ENCODE measurements around the gene OBSCN. TPM values are rescaled to one million over a fixed set of nuclear protein-coding genes. Genes with fewer than 3 reads are reported as not detected.
A peak's percentile ranks its signal among the peaks of the same experiment; 100 is the strongest.

OBSCN gene
- total and polyA plus RNA-seq, 2 experiments from 2014 or later, result 1.1 to 5.2 TPM

DNA sequence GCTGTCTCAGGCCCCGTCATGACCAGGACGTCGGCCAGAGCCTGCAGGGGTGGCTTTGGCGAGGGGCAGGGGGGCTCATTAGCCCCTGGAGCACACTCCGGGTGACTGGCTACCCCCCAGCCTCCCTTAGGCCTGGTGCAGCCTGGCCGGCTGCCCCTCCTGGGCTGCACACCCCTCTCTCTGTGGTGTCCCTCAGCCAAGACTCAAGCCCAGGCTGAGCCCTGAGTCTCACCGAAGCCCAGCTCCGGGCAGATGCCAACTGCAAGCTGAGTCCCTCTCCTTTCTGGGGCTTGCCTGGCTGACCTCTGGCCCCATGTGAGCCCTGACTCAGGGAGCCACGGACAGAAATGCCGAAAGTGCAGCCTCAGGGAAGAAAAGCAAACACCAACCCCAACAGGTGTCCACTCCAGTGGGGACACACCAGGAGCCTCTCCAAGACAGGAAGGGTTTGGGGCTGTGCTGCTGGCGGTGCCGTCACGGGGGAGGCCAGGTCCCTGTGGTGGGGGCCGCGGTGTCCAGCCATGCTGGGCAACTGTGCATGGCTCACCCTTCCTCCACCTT, 47.6 kb upstream of the OBSCN start:
- Histone ChIP-seq H3K36me3 (ENCODE audit: low read depth) (no peaks in the 10 kb centered on the region), H3K27me3 (replicated peaks; ENCODE audit: insufficient read depth) (no peaks in the 10 kb centered on the region), H3K9me2 (ENCODE audit: insufficient read depth) (no peaks in the 10 kb centered on the region), H3K4me1 (ENCODE audit: insufficient read depth) (peaks cover 23% of the 10 kb centered on the region; the same call in 1 of the 2 replicates), H3K4me2 (ENCODE audit: unreplicated experiment) (no peak overlapping the region), H2AFZ (no peak overlapping the region), H3K9me3 (ENCODE audit: low read depth) (no peaks in the 10 kb centered on the region), H3K27ac (no peak overlapping the region), H3K4me3 (no peak overlapping the region), H3K79me2 (ENCODE audit: insufficient read depth) (no peaks in the 10 kb centered on the region), H3F3A (ENCODE audit: insufficient read depth) (no peaks in the 10 kb centered on the region), H3K9ac (no peak overlapping the region), H4K20me1 (ENCODE audit: insufficient read depth) (no peaks in the 10 kb centered on the region)
- TF ChIP-seq EZH2phosphoT487 (IDR thresholded peaks at IDR 0.05; ENCODE audit: insufficient read depth, low read depth) (no peak), EZH2 (IDR thresholded peaks at IDR 0.05; ENCODE audit: insufficient read depth, poor library complexity, severe bottlenecking) (no peak)
- in situ Hi-C loops (cut with MboI), result no loop called here
- no peak for DNase-seq
- 78 to 82% methylated on average over 10 to 15 of the region's 15 CpGs for WGBS, 2 experiments (ENCODE audit: low coverage in 1 of 2, low lambda C conversion rate in 2 of 2, missing lambda C conversion rate in 2 of 2)

GRCh38 chr1:228161362-228161761, 46.5 kb upstream of the OBSCN start:
- H3K4me3 ChIP-seq, result no peak overlapping the region
- H3K27me3 ChIP-seq (replicated peaks; ENCODE audit: insufficient read depth), result no peaks in the 10 kb centered on the region
- H3K4me1 ChIP-seq (ENCODE audit: insufficient read depth), result peaks cover 23% of the 10 kb centered on the region; the same call in 1 of the 2 replicates
- no peak overlapping the region for H2AFZ ChIP-seq
- no peaks in the 10 kb centered on the region for H3K9me2 ChIP-seq (ENCODE audit: insufficient read depth)
- peaks cover 2% of the 10 kb centered on the region for H3K79me2 ChIP-seq (ENCODE audit: insufficient read depth)
- DNase-seq, result peak; percentile 35
- TF ChIP-seq EZH2phosphoT487 (IDR thresholded peaks at IDR 0.05; ENCODE audit: insufficient read depth, low read depth) (no peak), EZH2 (IDR thresholded peaks at IDR 0.05; ENCODE audit: insufficient read depth, poor library complexity, severe bottlenecking) (no peak)
- H3F3A ChIP-seq (ENCODE audit: insufficient read depth), result no peaks in the 10 kb centered on the region
- no peak overlapping the region for H3K4me2 ChIP-seq (ENCODE audit: unreplicated experiment)
- H3K36me3 ChIP-seq (ENCODE audit: low read depth), result no peaks in the 10 kb centered on the region
- in situ Hi-C loops (cut with MboI), result no loop called here
- H3K9ac ChIP-seq, result no peak overlapping the region
- no peak overlapping the region for H3K27ac ChIP-seq
- no peaks in the 10 kb centered on the region for H4K20me1 ChIP-seq (ENCODE audit: insufficient read depth)
- 38 to 43% methylated on average over 6 to 7 of the region's 7 CpGs for WGBS, 2 experiments (ENCODE audit: low coverage in 1 of 2, low lambda C conversion rate in 2 of 2, missing lambda C conversion rate in 2 of 2)
- H3K9me3 ChIP-seq (ENCODE audit: low read depth), result no peaks in the 10 kb centered on the region

DNA sequence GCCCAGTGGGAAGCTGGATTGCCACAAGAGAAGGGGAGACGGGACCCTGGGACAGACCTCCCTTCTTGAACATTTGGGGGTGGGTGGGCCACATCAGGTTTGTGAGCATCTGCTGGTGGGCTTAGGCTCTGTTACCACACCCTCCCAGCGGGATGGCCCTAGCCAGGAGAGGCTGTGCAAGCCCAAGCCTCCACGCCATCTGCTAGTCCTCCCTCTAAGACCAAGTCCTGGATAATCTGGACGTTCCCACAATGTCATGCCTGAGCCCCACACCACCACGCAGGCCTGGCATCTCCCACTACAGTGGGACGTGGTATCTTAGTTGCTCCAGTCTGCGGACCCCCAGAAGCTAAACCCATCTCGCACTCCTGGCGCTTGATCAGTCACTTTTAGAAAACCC, 46.0 kb upstream of the OBSCN start:
- H2AFZ ChIP-seq, result no peak overlapping the region
- TF ChIP-seq EZH2phosphoT487 (IDR thresholded peaks at IDR 0.05; ENCODE audit: insufficient read depth, low read depth) (no peak), EZH2 (IDR thresholded peaks at IDR 0.05; ENCODE audit: insufficient read depth, poor library complexity, severe bottlenecking) (no peak)

DNA sequence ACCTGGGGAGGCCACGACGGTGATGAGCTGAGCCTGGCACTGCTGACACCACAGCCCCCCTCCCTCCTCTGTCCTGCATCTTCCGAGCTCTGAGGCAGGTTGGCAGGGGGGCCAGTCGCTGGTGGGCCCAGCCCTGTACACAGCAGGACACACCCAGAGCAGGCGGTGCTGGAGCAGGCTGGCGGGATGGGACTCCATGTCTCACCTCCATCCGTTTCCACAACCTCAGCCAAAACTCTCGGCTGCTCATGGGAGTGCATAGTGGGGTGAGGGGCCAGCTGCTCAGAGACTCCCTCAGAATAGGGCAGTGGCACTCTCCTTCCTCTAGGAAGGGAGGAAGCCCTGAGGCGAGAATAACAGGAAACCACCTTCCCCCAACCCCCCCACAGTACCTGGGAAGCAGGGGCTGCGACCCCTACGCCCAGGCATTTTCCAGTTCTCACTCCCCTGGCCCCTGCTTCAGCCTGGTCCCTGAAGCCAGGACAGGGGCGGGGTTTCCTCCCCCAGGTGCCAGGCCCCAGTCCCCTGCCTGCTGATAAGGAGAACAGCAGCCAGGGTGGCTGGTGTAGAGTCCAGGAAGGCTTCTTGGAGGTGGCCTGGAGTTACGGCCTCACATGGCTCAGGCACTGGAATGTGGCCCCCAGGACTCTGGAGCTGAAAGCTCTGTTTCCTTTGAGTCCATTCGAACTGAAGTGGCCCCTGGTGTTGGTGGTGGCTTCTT, 45.4 kb upstream of the OBSCN start:
- H3K4me1 ChIP-seq (ENCODE audit: insufficient read depth), result peaks cover 29% of the 10 kb centered on the region
- no peak overlapping the region for H3K4me2 ChIP-seq (ENCODE audit: unreplicated experiment)
- H3K27me3 ChIP-seq (replicated peaks; ENCODE audit: insufficient read depth), result no peaks in the 10 kb centered on the region
- DNase-seq, result peak; percentile 41
- no peak overlapping the region; the same call in 1 of the 2 replicates for H3K9ac ChIP-seq
- peaks cover 13% of the 10 kb centered on the region for H3K79me2 ChIP-seq (ENCODE audit: insufficient read depth)
- H3K9me3 ChIP-seq (ENCODE audit: low read depth), result no peaks in the 10 kb centered on the region
- H3F3A ChIP-seq (ENCODE audit: insufficient read depth), result no peaks in the 10 kb centered on the region
- no peaks in the 10 kb centered on the region for H3K36me3 ChIP-seq (ENCODE audit: low read depth)
- H4K20me1 ChIP-seq (ENCODE audit: insufficient read depth), result no peaks in the 10 kb centered on the region
- H3K4me3 ChIP-seq, result no peak overlapping the region
- in situ Hi-C loops (cut with MboI), result no loop called here
- H2AFZ ChIP-seq, result 0 out of 2 replicates have a peak overlapping the region, but pooled peaks have one; percentile 7
- TF ChIP-seq EZH2phosphoT487 (IDR thresholded peaks at IDR 0.05; ENCODE audit: insufficient read depth, low read depth) (no peak), EZH2 (IDR thresholded peaks at IDR 0.05; ENCODE audit: insufficient read depth, poor library complexity, severe bottlenecking) (no peak)
- H3K27ac ChIP-seq, result no peak overlapping the region
- WGBS, 2 experiments (ENCODE audit: low coverage in 1 of 2, low lambda C conversion rate in 2 of 2, missing lambda C conversion rate in 2 of 2), result 44% methylated on average over 14 of the region's 14 CpGs
- no peaks in the 10 kb centered on the region for H3K9me2 ChIP-seq (ENCODE audit: insufficient read depth)

More for the DNA sequence above, 46.0 kb upstream of the OBSCN start:
- Histone ChIP-seq H3K4me2 (ENCODE audit: unreplicated experiment) (no peak overlapping the region), H3K79me2 (ENCODE audit: insufficient read depth) (peaks cover 7% of the 10 kb centered on the region), H3K36me3 (ENCODE audit: low read depth) (no peaks in the 10 kb centered on the region), H3F3A (ENCODE audit: insufficient read depth) (no peaks in the 10 kb centered on the region), H3K27me3 (replicated peaks; ENCODE audit: insufficient read depth) (no peaks in the 10 kb centered on the region), H3K9me2 (ENCODE audit: insufficient read depth) (no peaks in the 10 kb centered on the region), H3K9me3 (ENCODE audit: low read depth) (no peaks in the 10 kb centered on the region), H4K20me1 (ENCODE audit: insufficient read depth) (no peaks in the 10 kb centered on the region), H3K9ac (no peak overlapping the region), H3K4me1 (ENCODE audit: insufficient read depth) (peaks cover 26% of the 10 kb centered on the region), H3K4me3 (no peak overlapping the region), H3K27ac (no peak overlapping the region)
- in situ Hi-C loops (cut with MboI), result no loop called here
- WGBS, 2 experiments (ENCODE audit: low coverage in 1 of 2, low lambda C conversion rate in 2 of 2, missing lambda C conversion rate in 2 of 2), result 63 to 64% methylated on average over 9 of the region's 9 CpGs
- DNase-seq, result no peak
